ENCODE results near the gene LYRM9.

DNA sequence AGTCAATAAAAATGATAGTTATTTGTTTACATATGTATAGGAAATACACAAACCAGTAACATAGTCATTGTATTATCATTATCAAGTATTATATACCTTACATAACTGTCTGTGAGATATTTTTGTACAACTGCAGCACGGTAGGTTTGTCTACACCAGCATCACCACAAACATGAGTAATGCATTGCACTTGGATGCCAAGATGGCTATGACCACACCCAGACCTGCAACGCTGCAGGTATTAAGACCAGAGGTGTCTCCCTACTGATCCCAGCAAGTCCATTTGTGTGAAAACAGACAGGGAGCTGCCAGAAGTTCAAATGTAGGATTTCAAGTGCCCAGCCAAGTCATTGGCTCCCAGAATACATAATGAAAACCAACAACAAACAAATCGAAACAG, 58.6 kb downstream of the LYRM9 start:
- TF ChIP-seq, protein P1, sequence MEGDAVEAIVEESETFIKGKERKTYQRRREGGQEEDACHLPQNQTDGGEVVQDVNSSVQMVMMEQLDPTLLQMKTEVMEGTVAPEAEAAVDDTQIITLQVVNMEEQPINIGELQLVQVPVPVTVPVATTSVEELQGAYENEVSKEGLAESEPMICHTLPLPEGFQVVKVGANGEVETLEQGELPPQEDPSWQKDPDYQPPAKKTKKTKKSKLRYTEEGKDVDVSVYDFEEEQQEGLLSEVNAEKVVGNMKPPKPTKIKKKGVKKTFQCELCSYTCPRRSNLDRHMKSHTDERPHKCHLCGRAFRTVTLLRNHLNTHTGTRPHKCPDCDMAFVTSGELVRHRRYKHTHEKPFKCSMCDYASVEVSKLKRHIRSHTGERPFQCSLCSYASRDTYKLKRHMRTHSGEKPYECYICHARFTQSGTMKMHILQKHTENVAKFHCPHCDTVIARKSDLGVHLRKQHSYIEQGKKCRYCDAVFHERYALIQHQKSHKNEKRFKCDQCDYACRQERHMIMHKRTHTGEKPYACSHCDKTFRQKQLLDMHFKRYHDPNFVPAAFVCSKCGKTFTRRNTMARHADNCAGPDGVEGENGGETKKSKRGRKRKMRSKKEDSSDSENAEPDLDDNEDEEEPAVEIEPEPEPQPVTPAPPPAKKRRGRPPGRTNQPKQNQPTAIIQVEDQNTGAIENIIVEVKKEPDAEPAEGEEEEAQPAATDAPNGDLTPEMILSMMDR (IDR thresholded peaks at IDR 0.05) = no peak
- TF ChIP-seq POLR2A (IDR thresholded peaks at IDR 0.05) (no peak), POLR2AphosphoS5 (IDR thresholded peaks at IDR 0.05) (no peak), EP300 (IDR thresholded peaks at IDR 0.05) (no peak)
